ENCODE data around the gene UNC13D.
"Not testable (repeated sequence)": the region's sequence is repeated elsewhere in the genome, so short reads cannot be mapped to it uniquely, and the experiment has no call there.

UNC13D gene

GRCh38 chr17:75843577-75844529 is at the start of gene UNC13D:
Gene UNC13D (minus strand): TSS chr17:75844404. CDS start chr17:75844337, 67 bp downstream.
- no peak for DNase-seq (ENCODE audit: low spot score)

GRCh38 chr17:75893305-75894048 is 49.3 kb upstream of the UNC13D start:
- DNase-seq (ENCODE audit: low spot score) = no peak

GRCh38 chr17:75892556-75893224 is 48.5 kb upstream of the UNC13D start:
- no peak for DNase-seq (ENCODE audit: low spot score)

GRCh38 chr17:75891605-75892555 is 47.7 kb upstream of the UNC13D start:
- no peak for DNase-seq (ENCODE audit: low spot score)

GRCh38 chr17:75891022-75891604 is 46.9 kb upstream of the UNC13D start:
- no peak for DNase-seq (ENCODE audit: low spot score)

GRCh38 chr17:75889454-75889853 is 45.2 kb upstream of the UNC13D start:
- DNase-seq (ENCODE audit: low spot score) = peak; percentile 57

GRCh38 chr17:75888484-75888883 is 44.3 kb upstream of the UNC13D start:
- DNase-seq (ENCODE audit: low spot score) = no peak

GRCh38 chr17:75885860-75886259 is 41.7 kb upstream of the UNC13D start:
- DNase-seq (ENCODE audit: low spot score) = not testable (repeated sequence)

- no peak for DNase-seq (ENCODE audit: low spot score)
Measured at GRCh38 chr17:75885431-75885830, 41.2 kb upstream of the UNC13D start.

- DNase-seq (ENCODE audit: low spot score) = no peak
Measured at GRCh38 chr17:75881678-75882454, 37.7 kb upstream of the UNC13D start.

GRCh38 chr17:75880266-75880665 is 36.1 kb upstream of the UNC13D start:
- no peak for DNase-seq (ENCODE audit: low spot score)

- DNase-seq (ENCODE audit: low spot score) = peak; percentile 76
Measured at GRCh38 chr17:75878174-75878998, 34.2 kb upstream of the UNC13D start, which contains the start of gene TRIM47. Gene TRIM47 (minus strand): TSS chr17:75878581. CDS start chr17:75878548, 33 bp downstream.

- peak; percentile 77 for DNase-seq (ENCODE audit: low spot score)
Measured at GRCh38 chr17:75877752-75878173, 33.6 kb upstream of the UNC13D start.

GRCh38 chr17:75876938-75877751 is 32.9 kb upstream of the UNC13D start:
- DNase-seq (ENCODE audit: low spot score) = peak; percentile 93

- DNase-seq (ENCODE audit: low spot score) = no peak
Measured at GRCh38 chr17:75876190-75876937, 32.2 kb upstream of the UNC13D start.

- no peak for DNase-seq (ENCODE audit: low spot score)
Measured at GRCh38 chr17:75875940-75876189, 31.7 kb upstream of the UNC13D start.

- DNase-seq (ENCODE audit: low spot score) = no peak
Measured at GRCh38 chr17:75875182-75875939, 31.2 kb upstream of the UNC13D start.
